Measurements from ENCODE around the gene SORBS2.

DNA sequence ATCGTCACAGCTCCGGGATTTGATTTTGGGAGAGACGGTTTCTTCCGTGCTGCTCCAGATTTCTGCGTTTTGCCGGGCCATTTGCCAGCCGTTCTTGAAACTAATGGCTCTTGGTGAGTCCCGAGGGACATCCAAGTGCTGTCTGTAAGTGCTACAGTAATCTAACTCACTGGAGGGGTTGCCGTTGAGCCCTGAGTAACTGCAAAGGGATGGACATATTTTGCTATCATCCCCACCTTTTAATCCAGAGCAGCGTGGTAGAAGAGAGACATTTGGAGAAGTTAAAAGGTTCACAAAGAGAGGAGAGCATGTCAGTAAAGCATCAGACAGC, 187.8 kb downstream of the SORBS2 start:
- TF ChIP-seq, protein P1, sequence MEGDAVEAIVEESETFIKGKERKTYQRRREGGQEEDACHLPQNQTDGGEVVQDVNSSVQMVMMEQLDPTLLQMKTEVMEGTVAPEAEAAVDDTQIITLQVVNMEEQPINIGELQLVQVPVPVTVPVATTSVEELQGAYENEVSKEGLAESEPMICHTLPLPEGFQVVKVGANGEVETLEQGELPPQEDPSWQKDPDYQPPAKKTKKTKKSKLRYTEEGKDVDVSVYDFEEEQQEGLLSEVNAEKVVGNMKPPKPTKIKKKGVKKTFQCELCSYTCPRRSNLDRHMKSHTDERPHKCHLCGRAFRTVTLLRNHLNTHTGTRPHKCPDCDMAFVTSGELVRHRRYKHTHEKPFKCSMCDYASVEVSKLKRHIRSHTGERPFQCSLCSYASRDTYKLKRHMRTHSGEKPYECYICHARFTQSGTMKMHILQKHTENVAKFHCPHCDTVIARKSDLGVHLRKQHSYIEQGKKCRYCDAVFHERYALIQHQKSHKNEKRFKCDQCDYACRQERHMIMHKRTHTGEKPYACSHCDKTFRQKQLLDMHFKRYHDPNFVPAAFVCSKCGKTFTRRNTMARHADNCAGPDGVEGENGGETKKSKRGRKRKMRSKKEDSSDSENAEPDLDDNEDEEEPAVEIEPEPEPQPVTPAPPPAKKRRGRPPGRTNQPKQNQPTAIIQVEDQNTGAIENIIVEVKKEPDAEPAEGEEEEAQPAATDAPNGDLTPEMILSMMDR (IDR thresholded peaks at IDR 0.05), result no peak
- no peak for TF ChIP-seq POLR2A (IDR thresholded peaks at IDR 0.05)
- no peak for TF ChIP-seq EP300 (IDR thresholded peaks at IDR 0.05)

Data from tibial nerve (tissue), 4 donors.